Suprapubic skin (tissue), 3 donors: ENCODE results near the gene CRTAC1.

Source experiments
- EP300 ChIP-seq: sonication (generic); formaldehyde crosslinking; IDR thresholded peaks from one replicate; pipeline ENCODE4 v1.6.1; 2017; ENCODE audit warnings: antibody characterized with exemption
- POLR2A ChIP-seq, 2 donors: fragments of 450-650 bp; IDR thresholded peaks; one replicate each; pipeline ENCODE4 v1.6.1; 2017; ENCODE audit warnings: antibody characterized with exemption in 2 of 2, mild to moderate bottlenecking in 2 of 2, moderate library complexity in 2 of 2
- TF ChIP-seq, protein P1 (sequence below), 2 donors: fragments of 200-600 bp in 1 of 2; fragments of 450-650 bp in 1 of 2; sonication (generic) in 1 of 2; IDR thresholded peaks; one replicate each; pipeline ENCODE4 v1.5.1; 2016 to 2019; ENCODE audit warnings: antibody characterized with exemption in 2 of 2, mild to moderate bottlenecking in 1 of 2, moderate library complexity in 1 of 2

DNA sequence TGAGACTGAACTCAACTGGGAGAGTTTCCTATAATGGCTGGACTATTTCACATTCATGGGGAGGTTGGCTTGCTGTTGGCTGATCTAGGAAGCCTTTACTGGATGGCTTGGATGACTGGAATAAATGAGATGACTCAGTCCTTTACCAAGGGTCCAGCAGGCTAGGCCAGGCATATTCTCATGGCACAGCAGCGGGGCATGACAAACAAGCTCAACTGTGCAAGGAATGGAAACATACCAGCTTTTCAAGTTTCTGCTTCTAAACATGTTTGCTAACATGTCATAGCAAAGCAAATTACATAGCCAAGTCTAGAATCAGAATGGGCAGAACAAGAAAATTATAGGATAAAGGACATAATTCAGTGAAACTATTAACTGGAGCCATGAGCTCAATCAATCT lies 46.8 kb upstream of the CRTAC1 start:
- TF ChIP-seq, protein P1, sequence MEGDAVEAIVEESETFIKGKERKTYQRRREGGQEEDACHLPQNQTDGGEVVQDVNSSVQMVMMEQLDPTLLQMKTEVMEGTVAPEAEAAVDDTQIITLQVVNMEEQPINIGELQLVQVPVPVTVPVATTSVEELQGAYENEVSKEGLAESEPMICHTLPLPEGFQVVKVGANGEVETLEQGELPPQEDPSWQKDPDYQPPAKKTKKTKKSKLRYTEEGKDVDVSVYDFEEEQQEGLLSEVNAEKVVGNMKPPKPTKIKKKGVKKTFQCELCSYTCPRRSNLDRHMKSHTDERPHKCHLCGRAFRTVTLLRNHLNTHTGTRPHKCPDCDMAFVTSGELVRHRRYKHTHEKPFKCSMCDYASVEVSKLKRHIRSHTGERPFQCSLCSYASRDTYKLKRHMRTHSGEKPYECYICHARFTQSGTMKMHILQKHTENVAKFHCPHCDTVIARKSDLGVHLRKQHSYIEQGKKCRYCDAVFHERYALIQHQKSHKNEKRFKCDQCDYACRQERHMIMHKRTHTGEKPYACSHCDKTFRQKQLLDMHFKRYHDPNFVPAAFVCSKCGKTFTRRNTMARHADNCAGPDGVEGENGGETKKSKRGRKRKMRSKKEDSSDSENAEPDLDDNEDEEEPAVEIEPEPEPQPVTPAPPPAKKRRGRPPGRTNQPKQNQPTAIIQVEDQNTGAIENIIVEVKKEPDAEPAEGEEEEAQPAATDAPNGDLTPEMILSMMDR (IDR thresholded peaks at IDR 0.05): no peak
- TF ChIP-seq EP300 (no peak), POLR2A (IDR thresholded peaks at IDR 0.05) (no peak)
